PC-3 (cell line): ENCODE results near the gene MKX. TPM values are rescaled to one million over a fixed set of nuclear protein-coding genes. Genes with fewer than 3 reads are reported as not detected.

Experiments
- ATAC-seq: fragments of 200-7000 bp; cut with Tn5 transposase; 2 replicates; pipeline ENCODE4 v1.9.1; 2020; ENCODE audit warnings: mild to moderate bottlenecking, moderate library complexity
- BruUV-seq: library from RNA; stranded (reverse); fragments of 400-500 nt; replicated peaks from 2 replicates; lab custom pipeline; 2021; lab: Mats Ljungman, UMichigan
- CTCF ChIA-PET: fragments of 300-600 bp; sonication (Branson Sonifier 250); formaldehyde crosslinking; loops from one replicate; lab custom pipeline; 2022; ENCODE audit warnings: antibody characterized with exemption; lab: Charles Lee
- POLR2A ChIA-PET: fragments of 300-600 bp; sonication (Branson Sonifier 250); formaldehyde crosslinking; loops from one replicate; lab custom pipeline; 2022; ENCODE audit warnings: antibody characterized with exemption; ENCODE audit not compliant: unreplicated experiment; lab: Charles Lee
- DNase-seq: peaks from one replicate; pipeline ENCODE4 v3.0.0-alpha.2; 2015
- H2AFZ ChIP-seq: fragments of 300-600 bp; sonication (generic); 2 replicates; pipeline ENCODE4 v1.6.0; 2016; ENCODE audit warnings: antibody characterized with exemption, low read length
- H3F3A ChIP-seq: fragments of 300-600 bp; sonication (generic); one replicate; pipeline ENCODE4 v1.6.0; 2017; ENCODE audit warnings: antibody characterized with exemption, low read length, control low read depth, mild to moderate bottlenecking; ENCODE audit not compliant: unreplicated experiment
- H3K27ac ChIP-seq: fragments of 300-600 bp; sonication (generic); 2 replicates; pipeline ENCODE4 v1.5.1; 2016; ENCODE audit warnings: mild to moderate bottlenecking, low read length
- H3K27me3 ChIP-seq: fragments of 300-600 bp; sonication (generic); 2 replicates; pipeline ENCODE4 v1.6.1; 2016; ENCODE audit warnings: low read length, mixed read lengths
- H3K36me3 ChIP-seq: fragments of 300-600 bp; sonication (generic); 2 replicates; pipeline ENCODE4 v1.6.1; 2016; ENCODE audit warnings: low read depth, mixed run types, low read length, mixed read lengths
- H3K4me1 ChIP-seq: fragments of 300-600 bp; sonication (generic); 2 replicates; pipeline ENCODE4 v1.5.1; 2016; ENCODE audit warnings: low read length; ENCODE audit not compliant: insufficient read depth
- H3K4me2 ChIP-seq: fragments of 300-600 bp; sonication (generic); 2 replicates; pipeline ENCODE4 v1.6.0; 2016; ENCODE audit warnings: low read length
- H3K4me3 ChIP-seq: fragments of 300-600 bp; sonication (generic); 2 replicates; pipeline ENCODE4 v1.5.1; 2016; ENCODE audit warnings: mild to moderate bottlenecking, low read length, mixed read lengths
- H3K79me2 ChIP-seq: fragments of 300-600 bp; sonication (generic); 2 replicates; pipeline ENCODE4 v1.6.1; 2017; ENCODE audit warnings: low read length, mixed read lengths
- H3K9ac ChIP-seq: fragments of 300-600 bp; sonication (generic); 2 replicates; pipeline ENCODE4 v1.6.0; 2016; ENCODE audit warnings: mild to moderate bottlenecking, low read length
- H3K9me2 ChIP-seq: fragments of 300-600 bp; sonication (generic); replicated peaks from 2 replicates; pipeline ENCODE4 v1.6.1; 2016; ENCODE audit warnings: mixed run types, low read length, mixed read lengths
- H3K9me3 ChIP-seq: fragments of 300-600 bp; sonication (generic); 2 replicates; pipeline ENCODE4 v1.6.1; 2016; ENCODE audit warnings: low read length, mixed read lengths
- H4K20me1 ChIP-seq: fragments of 300-600 bp; sonication (generic); 2 replicates; pipeline ENCODE4 v1.6.1; 2016; ENCODE audit warnings: low read length, mixed read lengths
- EZH2 ChIP-seq: fragments of 300-600 bp; sonication (generic); IDR thresholded peaks from one replicate; pipeline ENCODE4 v1.6.1; 2017; ENCODE audit warnings: antibody characterized with exemption, mild to moderate bottlenecking, low read length; ENCODE audit not compliant: unreplicated experiment
- EZH2phosphoT487 ChIP-seq: fragments of 300-600 bp; sonication (generic); IDR thresholded peaks from 2 replicates; pipeline ENCODE4 v1.6.1; 2018; ENCODE audit warnings: mild to moderate bottlenecking, antibody characterized with exemption, low read length, borderline replicate concordance
- intact Hi-C: fragments of 100-400 bp; cut with micrococcal nuclease; formaldehyde crosslinking; loops from 2 replicates; pipeline ENCODE4 v1.9.0; 2023
- total RNA-seq: library from RNA; depleted of rRNA; stranded (reverse); fragments of >200 nt; gene quantifications from 2 replicates; pipeline ENCODE4 v1.2.3, GENCODE V29; 2014
- TF ChIP-seq, protein P1 (sequence below): fragments of 300-600 bp; sonication (generic); conservative IDR thresholded peaks from 2 replicates; pipeline ENCODE4 v1.5.1; 2017; ENCODE audit warnings: antibody characterized with exemption, low read depth, mild to moderate bottlenecking, low read length

MKX gene
- total RNA-seq, 1 experiment from 2014 or later: 3.5 TPM

DNA sequence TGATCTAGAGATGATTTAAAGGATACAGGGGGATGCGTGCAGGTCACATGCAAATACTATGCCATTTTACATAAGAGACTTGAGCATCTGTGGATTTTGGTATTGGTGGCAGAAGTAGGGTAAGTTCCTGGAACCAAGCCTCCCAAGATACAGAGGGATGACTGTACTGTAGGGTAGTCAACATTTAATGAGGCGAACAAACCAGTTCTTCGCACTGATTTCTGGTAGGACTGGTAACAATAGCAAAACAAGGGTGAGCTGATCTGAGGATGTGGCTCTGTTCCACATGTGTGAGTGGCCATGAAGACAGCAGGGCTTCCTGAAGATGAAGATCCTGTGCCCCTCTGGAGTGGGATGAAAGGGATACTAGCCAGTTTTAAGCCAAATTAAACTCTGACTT, 36.3 kb downstream of the MKX start:
- intact Hi-C loops: no loop called here
- H3K36me3 ChIP-seq: no peaks in the 10 kb centered on the region
- H3K27me3 ChIP-seq: no peaks in the 10 kb centered on the region
- H3K79me2 ChIP-seq: no peaks in the 10 kb centered on the region
- no peaks in the 10 kb centered on the region for H3K9me2 ChIP-seq
- TF ChIP-seq EZH2: no peak
- TF ChIP-seq, protein P1, sequence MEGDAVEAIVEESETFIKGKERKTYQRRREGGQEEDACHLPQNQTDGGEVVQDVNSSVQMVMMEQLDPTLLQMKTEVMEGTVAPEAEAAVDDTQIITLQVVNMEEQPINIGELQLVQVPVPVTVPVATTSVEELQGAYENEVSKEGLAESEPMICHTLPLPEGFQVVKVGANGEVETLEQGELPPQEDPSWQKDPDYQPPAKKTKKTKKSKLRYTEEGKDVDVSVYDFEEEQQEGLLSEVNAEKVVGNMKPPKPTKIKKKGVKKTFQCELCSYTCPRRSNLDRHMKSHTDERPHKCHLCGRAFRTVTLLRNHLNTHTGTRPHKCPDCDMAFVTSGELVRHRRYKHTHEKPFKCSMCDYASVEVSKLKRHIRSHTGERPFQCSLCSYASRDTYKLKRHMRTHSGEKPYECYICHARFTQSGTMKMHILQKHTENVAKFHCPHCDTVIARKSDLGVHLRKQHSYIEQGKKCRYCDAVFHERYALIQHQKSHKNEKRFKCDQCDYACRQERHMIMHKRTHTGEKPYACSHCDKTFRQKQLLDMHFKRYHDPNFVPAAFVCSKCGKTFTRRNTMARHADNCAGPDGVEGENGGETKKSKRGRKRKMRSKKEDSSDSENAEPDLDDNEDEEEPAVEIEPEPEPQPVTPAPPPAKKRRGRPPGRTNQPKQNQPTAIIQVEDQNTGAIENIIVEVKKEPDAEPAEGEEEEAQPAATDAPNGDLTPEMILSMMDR: no peak
- TF ChIP-seq EZH2phosphoT487: no peak
- ChIA-PET CTCF (no interaction called here), POLR2A (no interaction called here)
- H3K4me2 ChIP-seq: 0 out of 2 replicates have a peak overlapping the region, but pooled peaks have one; percentile 19
- DNase-seq (peak; percentile 81), ATAC-seq (peak; percentile 43)
- H3K4me1 ChIP-seq: peaks cover 3% of the 10 kb centered on the region; the same call in 1 of the 2 replicates
- H2AFZ ChIP-seq: no peak overlapping the region
- BruUV-seq: no TSS peak
- no peaks in the 10 kb centered on the region for H4K20me1 ChIP-seq
- no peaks in the 10 kb centered on the region for H3F3A ChIP-seq
- no peaks in the 10 kb centered on the region for H3K9me3 ChIP-seq
- no peak overlapping the region for H3K27ac ChIP-seq
- no peak overlapping the region for H3K9ac ChIP-seq
- H3K4me3 ChIP-seq: no peak overlapping the region

DNA sequence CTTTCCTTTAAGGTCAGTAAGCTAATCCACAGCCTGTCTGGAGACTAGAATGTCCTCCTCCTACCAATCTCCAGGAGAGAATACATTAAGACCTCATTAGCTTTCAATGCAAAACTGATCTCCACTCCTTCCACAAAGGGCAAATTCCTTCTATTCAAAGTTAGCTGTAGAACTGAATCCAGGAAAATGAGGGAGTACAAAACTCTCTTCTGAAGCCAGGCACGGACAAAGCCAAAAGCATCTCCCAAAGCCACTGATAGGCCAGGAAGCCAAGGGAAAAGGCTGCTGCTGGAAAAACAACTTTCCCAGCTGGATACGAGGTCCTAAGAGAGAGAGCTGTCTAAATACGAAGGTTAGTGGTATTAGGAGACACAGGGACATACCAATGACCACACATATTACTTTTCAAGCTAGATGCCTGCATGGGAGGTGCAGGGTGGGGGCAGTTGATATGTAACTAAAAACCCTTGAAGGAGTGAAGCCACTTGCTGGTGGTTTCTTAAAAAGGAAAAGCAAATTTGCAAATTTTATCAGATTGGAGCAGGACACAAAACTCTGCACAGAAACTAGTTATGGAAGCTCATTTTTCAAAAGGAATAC, 43.6 kb downstream of the MKX start:
- intact Hi-C loops: no loop called here
- 0 out of 2 replicates have a peak, but pooled peaks cover 10% of the 10 kb centered on the region for H3K4me1 ChIP-seq
- H3K27ac ChIP-seq: no peak overlapping the region
- H3K36me3 ChIP-seq: no peaks in the 10 kb centered on the region
- H4K20me1 ChIP-seq: no peaks in the 10 kb centered on the region
- H3K9ac ChIP-seq: no peak overlapping the region
- no peak for TF ChIP-seq EZH2
- TF ChIP-seq EZH2phosphoT487: no peak
- no peaks in the 10 kb centered on the region for H3K9me2 ChIP-seq
- H3K4me2 ChIP-seq: no peak overlapping the region
- POLR2A ChIA-PET: no interaction called here
- H3F3A ChIP-seq: no peaks in the 10 kb centered on the region
- DNase-seq (no peak), ATAC-seq (no peak)
- H3K79me2 ChIP-seq: no peaks in the 10 kb centered on the region
- no peak overlapping the region for H3K4me3 ChIP-seq
- no peak overlapping the region for H2AFZ ChIP-seq
- CTCF ChIA-PET: no interaction called here
- no peaks in the 10 kb centered on the region for H3K27me3 ChIP-seq
- no peaks in the 10 kb centered on the region for H3K9me3 ChIP-seq
- BruUV-seq: no TSS peak

DNA sequence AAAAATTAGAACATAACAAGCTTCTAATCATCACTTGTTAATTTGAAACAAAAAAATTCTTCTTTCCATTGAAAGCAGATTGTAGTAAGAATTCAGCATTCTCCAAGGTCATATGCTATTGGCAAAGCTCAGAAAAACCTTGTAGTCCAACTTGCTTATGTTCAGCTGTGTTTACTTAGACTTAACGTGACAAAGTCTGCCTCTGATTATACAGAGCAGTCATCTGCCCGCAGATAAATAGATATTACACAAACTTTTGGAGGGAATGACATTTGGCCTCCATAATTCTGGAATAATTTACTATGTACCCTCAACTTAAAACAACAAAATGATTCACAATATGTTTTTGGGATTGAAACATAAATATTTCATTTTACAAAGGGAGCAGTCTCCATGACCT, 45.8 kb downstream of the MKX start:
- BruUV-seq: no TSS peak
- ATAC-seq: 0 out of 2 replicates have a peak, but pooled peaks have one; percentile 11

More for the DNA sequence above, 45.8 kb downstream of the MKX start:
- intact Hi-C loops: no loop called here
- TF ChIP-seq, protein P1: no peak
- TF ChIP-seq EZH2: no peak
- no peak for TF ChIP-seq EZH2phosphoT487
- H3K9me3 ChIP-seq: no peaks in the 10 kb centered on the region
- ChIA-PET CTCF (no interaction called here), POLR2A (no interaction called here)
- H3K27me3 ChIP-seq: no peaks in the 10 kb centered on the region
- no peak overlapping the region for H3K27ac ChIP-seq
- H3K4me3 ChIP-seq: no peak overlapping the region
- no peaks in the 10 kb centered on the region for H3K9me2 ChIP-seq
- H3F3A ChIP-seq: no peaks in the 10 kb centered on the region
- no peak overlapping the region for H2AFZ ChIP-seq
- peak overlapping the region; percentile 20; the same call in 1 of the 2 replicates for H3K4me2 ChIP-seq
- H3K36me3 ChIP-seq: no peaks in the 10 kb centered on the region
- H3K4me1 ChIP-seq: 0 out of 2 replicates have a peak, but pooled peaks cover 10% of the 10 kb centered on the region
- H3K79me2 ChIP-seq: no peaks in the 10 kb centered on the region
- no peaks in the 10 kb centered on the region for H4K20me1 ChIP-seq
- peak; percentile 34 for DNase-seq
- H3K9ac ChIP-seq: no peak overlapping the region
